Activated naive CD8-positive, alpha-beta T cell treated with anti-CD3 and anti-CD28 coated beads for 36 hours (primary cell): Measurements from ENCODE around the gene SAP25. TPM values are rescaled to one million over a fixed set of nuclear protein-coding genes. Genes with fewer than 3 reads are reported as not detected.
"Not testable (repeated sequence)": the region's sequence is repeated elsewhere in the genome, so short reads cannot be mapped to it uniquely, and the experiment has no call there.

ENCODE experiments used
- DNase-seq: peaks from one replicate; pipeline ENCODE4 v3.0.0; 2021
- H3K27ac Mint-ChIP-seq: one replicate; pipeline ENCODE4 v1.8.0; 2022; ENCODE audit warnings: mild to moderate bottlenecking, moderate library complexity, mixed read lengths
- H3K27me3 Mint-ChIP-seq: one replicate; pipeline ENCODE4 v1.8.0; 2022; ENCODE audit warnings: mild to moderate bottlenecking, mixed read lengths
- H3K36me3 Mint-ChIP-seq: one replicate; pipeline ENCODE4 v1.8.0; 2021; ENCODE audit warnings: mild to moderate bottlenecking, mixed read lengths
- H3K4me1 Mint-ChIP-seq: one replicate; pipeline ENCODE4 v1.8.0; 2021; ENCODE audit warnings: mixed read lengths
- H3K4me3 Mint-ChIP-seq: one replicate; pipeline ENCODE4 v1.8.0; 2022; ENCODE audit warnings: mild to moderate bottlenecking, moderate library complexity, mixed read lengths
- H3K9me3 Mint-ChIP-seq: one replicate; pipeline ENCODE4 v1.8.0; 2022; ENCODE audit warnings: mixed read lengths
- total RNA-seq, 2 experiments: library from RNA; stranded (reverse); gene quantifications; one replicate each; pipeline ENCODE4 v1.2.3, GENCODE V29; 2021

SAP25 gene
- total RNA-seq, 2 experiments from 2014 or later, result 4.4 to 6.0 TPM

DNA sequence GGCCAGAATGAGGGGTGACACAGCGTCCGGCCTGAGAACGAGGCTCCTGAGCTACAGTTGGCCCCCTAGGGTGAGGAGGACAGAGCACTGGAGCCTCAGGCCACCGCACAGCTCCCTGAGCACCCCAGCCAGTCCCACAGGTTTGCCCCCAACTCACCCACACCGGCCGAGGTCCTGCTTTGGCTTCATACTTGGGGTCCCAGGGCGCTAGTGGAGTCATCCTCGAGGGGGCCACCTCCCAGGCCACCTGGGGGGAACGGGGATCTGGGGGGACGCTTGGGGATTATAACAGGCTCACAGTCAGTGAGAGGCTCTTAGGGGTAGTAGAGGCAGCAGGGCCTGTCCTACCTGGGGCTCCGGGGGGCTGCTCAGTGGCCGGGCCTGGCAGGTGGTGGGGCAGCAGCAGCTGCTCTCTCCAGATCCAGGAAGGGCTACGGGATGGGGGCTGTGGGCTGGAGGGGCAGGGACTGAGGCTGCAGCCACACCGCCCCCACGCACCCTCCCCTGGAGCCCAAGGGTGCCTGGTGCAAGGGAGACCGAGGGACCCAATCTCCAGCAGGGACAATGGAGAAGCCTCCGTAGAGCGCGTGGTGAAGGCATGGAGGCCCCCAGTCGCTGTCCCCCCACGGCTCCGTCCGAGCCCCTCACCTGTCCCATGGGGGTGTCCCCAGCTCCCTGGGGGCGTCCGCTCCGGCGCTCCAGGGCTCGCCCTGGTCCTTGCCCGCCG lies 588 bp downstream of the SAP25 start:
- H3K36me3 Mint-ChIP-seq, result peaks cover 5% of the 10 kb centered on the region
- no peak for DNase-seq
- H3K27ac Mint-ChIP-seq, result no peak overlapping the region
- no peaks in the 10 kb centered on the region for H3K27me3 Mint-ChIP-seq
- H3K9me3 Mint-ChIP-seq, result no peaks in the 10 kb centered on the region
- H3K4me1 Mint-ChIP-seq, result peaks cover 23% of the 10 kb centered on the region
- H3K4me3 Mint-ChIP-seq, result no peak overlapping the region

DNA sequence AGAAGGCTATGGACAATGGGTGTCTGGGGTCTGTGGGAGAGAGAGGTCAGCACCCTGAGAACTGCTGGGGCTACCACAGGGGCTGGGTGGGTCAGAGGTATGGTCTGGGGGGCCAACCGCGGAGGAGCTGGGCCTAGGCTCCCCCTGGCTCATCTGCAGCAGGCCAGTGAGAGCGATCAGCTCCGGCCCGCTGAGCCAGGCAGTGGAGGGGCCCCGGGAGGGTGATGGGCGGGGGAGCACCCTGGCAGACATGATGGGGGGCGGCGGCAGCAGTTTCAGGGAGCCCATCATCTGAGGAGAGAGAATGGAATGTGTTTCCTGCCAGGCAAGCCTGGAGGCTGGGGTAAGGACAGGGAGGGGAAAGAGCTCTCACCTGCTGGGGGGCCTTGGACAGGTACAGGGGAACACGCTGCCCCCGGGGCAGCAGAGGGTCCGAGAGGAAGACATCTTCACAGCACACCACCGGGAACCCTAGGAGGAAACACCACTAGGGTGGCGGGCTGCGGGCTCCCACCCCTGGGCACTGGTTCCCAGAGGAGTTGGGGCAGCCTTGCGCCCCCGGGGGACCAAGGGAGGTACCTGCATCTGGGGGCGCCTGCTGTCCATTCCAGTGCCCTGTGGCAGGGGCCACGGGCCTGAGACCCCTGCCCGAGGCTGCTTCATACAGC lies 1.3 kb downstream of the SAP25 start:
- Mint-ChIP-seq H3K27ac (peak overlapping the region; percentile 38), H3K4me1 (peaks cover 30% of the 10 kb centered on the region)

DNA sequence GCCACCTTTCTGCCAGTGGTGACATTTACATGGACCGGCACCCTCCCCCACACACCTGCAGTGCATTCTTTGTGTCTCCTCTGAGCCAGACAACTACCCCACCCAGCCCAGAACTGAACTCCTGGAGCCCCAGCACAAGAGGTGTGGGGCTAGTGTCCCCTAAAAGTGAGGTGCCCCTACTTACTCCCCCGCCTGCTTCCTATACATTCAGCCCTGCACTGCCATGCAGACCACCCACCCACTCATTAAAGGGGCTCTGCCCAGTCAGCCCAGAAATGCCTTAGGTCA lies 1.9 kb downstream of the SAP25 start:
- Mint-ChIP-seq H3K4me1 (peaks cover 33% of the 10 kb centered on the region), H3K27me3 (no peaks in the 10 kb centered on the region), H3K36me3 (peaks cover 5% of the 10 kb centered on the region), H3K9me3 (no peaks in the 10 kb centered on the region), H3K27ac (peak overlapping the region; percentile 38), H3K4me3 (no peak overlapping the region)
- DNase-seq, result no peak

More for the DNA sequence above, 1.3 kb downstream of the SAP25 start:
- DNase-seq, result no peak
- Mint-ChIP-seq H3K36me3 (peaks cover 5% of the 10 kb centered on the region), H3K4me3 (no peak overlapping the region), H3K9me3 (no peaks in the 10 kb centered on the region), H3K27me3 (no peaks in the 10 kb centered on the region)

GRCh38 chr7:100570954-100571828 lies 2.5 kb downstream of the SAP25 start:
- peaks cover 2% of the 10 kb centered on the region for H3K36me3 Mint-ChIP-seq
- H3K4me3 Mint-ChIP-seq, result no peak overlapping the region
- no peak for DNase-seq
- no peaks in the 10 kb centered on the region for H3K9me3 Mint-ChIP-seq
- H3K4me1 Mint-ChIP-seq, result peaks cover 33% of the 10 kb centered on the region
- no peaks in the 10 kb centered on the region for H3K27me3 Mint-ChIP-seq
- no peak overlapping the region for H3K27ac Mint-ChIP-seq

DNA sequence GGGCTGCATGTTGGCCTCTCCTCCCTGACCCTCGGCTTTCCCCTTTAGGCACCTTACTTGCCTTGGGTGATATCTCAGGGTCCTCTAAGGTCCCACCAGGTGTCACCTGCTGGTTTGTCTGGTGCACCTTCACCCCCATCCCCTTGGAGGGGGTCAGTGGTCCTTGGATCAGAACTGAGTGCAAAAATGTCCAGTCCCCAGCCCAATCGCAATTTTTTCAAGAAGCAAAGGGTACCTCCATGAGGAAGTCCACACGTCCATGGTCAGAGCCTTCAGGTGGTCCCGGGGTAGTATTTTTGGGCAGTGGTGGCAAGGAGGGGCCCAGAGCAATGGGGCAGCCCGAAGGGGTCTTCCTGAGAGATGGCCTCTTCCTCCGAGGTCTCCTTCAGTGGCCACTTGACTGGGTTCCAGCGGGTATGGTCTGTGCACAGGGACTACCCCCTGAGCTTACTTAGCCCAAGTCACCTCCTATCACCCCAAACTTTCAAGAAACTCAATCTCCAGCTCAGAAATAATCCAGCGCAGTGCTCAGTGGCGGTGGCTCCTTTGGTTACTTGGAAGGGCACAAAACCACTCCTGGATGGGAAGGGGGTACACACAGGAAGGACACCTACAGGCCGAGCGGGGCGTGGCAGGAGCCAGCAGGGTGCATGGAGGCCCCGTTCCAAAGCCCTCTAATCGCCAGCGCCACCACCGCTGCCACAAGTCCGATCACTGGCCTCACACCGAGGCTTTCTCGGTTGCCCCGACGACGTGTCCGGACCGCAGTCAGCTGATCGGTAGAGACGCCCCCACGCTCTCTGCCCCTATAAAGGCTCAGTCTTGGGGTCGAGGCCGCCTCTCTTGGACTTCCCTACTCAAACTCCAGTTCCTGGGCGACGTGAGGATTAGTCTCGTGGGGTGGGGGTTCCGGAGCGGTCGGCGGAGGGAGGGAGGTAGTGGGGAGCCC lies 4.5 kb downstream of the SAP25 start:
- H3K27me3 Mint-ChIP-seq, result no peaks in the 10 kb centered on the region
- peak overlapping the region; percentile 40 for H3K4me3 Mint-ChIP-seq
- no peaks in the 10 kb centered on the region for H3K9me3 Mint-ChIP-seq
- peak overlapping the region; percentile 56 for H3K27ac Mint-ChIP-seq
- H3K4me1 Mint-ChIP-seq, result peaks cover 31% of the 10 kb centered on the region
- DNase-seq, result peak; percentile 61
- H3K36me3 Mint-ChIP-seq, result peaks cover 6% of the 10 kb centered on the region

DNA sequence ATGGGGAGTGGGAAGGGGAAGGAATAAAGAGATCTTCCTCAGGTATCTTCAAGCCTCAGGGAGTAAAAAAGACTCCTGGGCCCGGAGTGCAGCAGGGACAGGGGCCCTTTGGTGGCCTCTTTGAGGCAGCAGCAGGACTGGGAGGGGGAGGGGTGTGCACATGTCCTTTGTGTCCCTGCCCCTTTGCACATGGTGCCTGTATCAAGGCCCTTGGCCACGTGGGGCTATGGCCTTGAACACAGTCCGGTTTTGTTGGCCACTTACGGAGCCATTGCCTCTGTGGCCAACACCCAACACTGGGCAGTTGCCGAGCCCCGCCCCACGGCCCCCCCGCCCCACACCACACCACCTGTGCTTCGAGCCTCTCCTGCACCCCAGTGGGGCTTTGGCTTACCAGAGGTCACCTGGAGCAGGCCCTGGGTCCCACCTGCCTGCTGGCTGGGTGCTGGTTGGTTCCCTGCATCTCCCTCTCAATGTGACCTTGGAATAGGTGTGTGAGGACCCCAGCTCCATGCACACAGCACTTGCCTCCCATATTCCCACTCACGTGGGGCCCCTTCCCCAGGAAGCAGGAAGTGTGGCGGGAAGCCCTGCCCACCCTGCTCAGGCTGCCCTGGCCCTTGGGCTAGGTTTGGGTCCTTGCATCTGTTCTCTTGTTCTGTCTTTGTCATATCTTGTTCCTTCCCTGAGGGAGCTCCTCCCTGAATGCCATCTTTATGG lies 5.4 kb downstream of the SAP25 start:
- Mint-ChIP-seq H3K27ac (peak overlapping the region; percentile 56), H3K4me3 (no peak overlapping the region), H3K9me3 (no peaks in the 10 kb centered on the region)

GRCh38 chr7:100567751-100568175 lies 5.9 kb downstream of the SAP25 start:
- H3K4me1 Mint-ChIP-seq, result peaks cover 34% of the 10 kb centered on the region
- no peak for DNase-seq
- no peaks in the 10 kb centered on the region for H3K9me3 Mint-ChIP-seq
- no peak overlapping the region for H3K4me3 Mint-ChIP-seq
- H3K27ac Mint-ChIP-seq, result no peak overlapping the region
- H3K36me3 Mint-ChIP-seq, result peaks cover 16% of the 10 kb centered on the region
- no peaks in the 10 kb centered on the region for H3K27me3 Mint-ChIP-seq

More for the DNA sequence above, 5.4 kb downstream of the SAP25 start:
- no peaks in the 10 kb centered on the region for H3K27me3 Mint-ChIP-seq
- no peak for DNase-seq
- H3K4me1 Mint-ChIP-seq, result peaks cover 34% of the 10 kb centered on the region
- H3K36me3 Mint-ChIP-seq, result peaks cover 10% of the 10 kb centered on the region

DNA sequence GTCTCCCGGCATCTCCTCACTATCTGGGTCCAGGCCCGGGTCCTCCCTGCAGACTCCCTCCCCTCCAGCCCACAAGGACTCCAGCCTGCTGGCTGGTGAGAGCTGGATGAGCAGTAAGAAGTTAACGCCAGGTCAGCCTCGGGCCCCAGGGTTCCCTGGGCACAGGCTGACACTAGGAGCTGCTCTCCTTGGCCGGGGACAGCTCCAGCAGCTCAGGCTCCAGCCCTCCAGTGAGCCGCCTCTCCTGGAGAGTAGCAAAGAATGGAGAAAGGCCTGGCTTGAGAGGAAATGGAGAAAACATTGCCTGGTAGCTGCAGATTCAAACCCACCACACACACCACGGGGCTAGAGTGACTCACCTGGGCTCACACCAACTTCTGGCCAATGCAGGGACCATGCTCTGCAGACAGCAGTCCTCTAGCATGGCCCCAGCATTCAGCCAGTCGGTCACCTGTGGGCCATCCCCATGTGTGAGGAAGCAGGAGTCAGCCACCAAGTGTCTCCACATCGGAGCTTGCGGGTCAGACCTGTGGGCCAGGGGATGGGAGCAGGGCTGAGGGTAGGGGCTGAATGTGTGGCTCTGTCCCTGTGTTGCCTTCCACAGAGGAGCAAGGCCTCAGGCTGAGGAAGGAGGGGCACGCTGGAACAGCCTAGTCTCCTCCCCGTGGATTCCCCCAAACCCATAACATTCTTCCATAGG lies 6.5 kb downstream of the SAP25 start:
- peaks cover 34% of the 10 kb centered on the region for H3K4me1 Mint-ChIP-seq
- H3K4me3 Mint-ChIP-seq, result no peak overlapping the region
- H3K9me3 Mint-ChIP-seq, result no peaks in the 10 kb centered on the region
- H3K27ac Mint-ChIP-seq, result peak overlapping the region; percentile 26
- H3K36me3 Mint-ChIP-seq, result peaks cover 17% of the 10 kb centered on the region
- no peaks in the 10 kb centered on the region for H3K27me3 Mint-ChIP-seq
- no peak for DNase-seq

- H3K4me3 Mint-ChIP-seq, result no peak overlapping the region
- DNase-seq, result no peak
- peaks cover 17% of the 10 kb centered on the region for H3K36me3 Mint-ChIP-seq
- H3K9me3 Mint-ChIP-seq, result no peaks in the 10 kb centered on the region
- peaks cover 25% of the 10 kb centered on the region for H3K4me1 Mint-ChIP-seq
- H3K27me3 Mint-ChIP-seq, result no peaks in the 10 kb centered on the region
- H3K27ac Mint-ChIP-seq, result no peak overlapping the region
Measured at GRCh38 chr7:100566018-100566531, 7.6 kb downstream of the SAP25 start.

DNA sequence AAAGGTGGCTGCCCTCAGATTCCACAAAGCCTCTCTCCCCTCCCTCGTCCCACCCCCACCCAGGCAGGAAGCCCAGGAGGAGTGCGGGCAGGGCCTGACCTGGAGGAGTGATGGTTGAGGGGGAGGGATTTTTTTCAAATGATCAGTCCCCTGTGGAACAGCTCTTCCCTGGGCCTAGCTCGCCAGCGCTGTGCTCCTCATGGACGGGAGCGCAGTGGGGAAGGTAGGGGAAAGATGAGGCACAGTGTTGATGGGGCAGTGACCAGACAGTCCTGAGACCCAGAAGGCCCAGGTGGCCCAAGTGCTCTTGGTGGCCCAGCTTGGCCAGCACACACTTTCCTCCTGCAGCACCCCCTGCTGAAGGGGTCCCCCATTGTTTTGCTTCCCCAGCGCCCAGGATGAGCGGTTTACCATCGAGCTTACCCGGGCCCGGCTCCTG lies 8.5 kb downstream of the SAP25 start:
- Mint-ChIP-seq H3K4me3 (no peak overlapping the region), H3K36me3 (peaks cover 17% of the 10 kb centered on the region), H3K4me1 (peaks cover 24% of the 10 kb centered on the region), H3K27ac (no peak overlapping the region), H3K9me3 (no peaks in the 10 kb centered on the region), H3K27me3 (no peaks in the 10 kb centered on the region)
- DNase-seq, result no peak

GRCh38 chr7:100564405-100564804 lies 9.3 kb downstream of the SAP25 start:
- peaks cover 17% of the 10 kb centered on the region for H3K36me3 Mint-ChIP-seq
- H3K9me3 Mint-ChIP-seq, H3K4me3 Mint-ChIP-seq: not testable (repeated sequence)

GRCh38 chr7:100563809-100564400 lies 9.8 kb downstream of the SAP25 start:
- peaks cover 17% of the 10 kb centered on the region for H3K36me3 Mint-ChIP-seq
- peaks cover 24% of the 10 kb centered on the region for H3K4me1 Mint-ChIP-seq
- peak; percentile 75 for DNase-seq
- H3K27me3 Mint-ChIP-seq, result no peaks in the 10 kb centered on the region
- no peaks in the 10 kb centered on the region for H3K9me3 Mint-ChIP-seq
- H3K27ac Mint-ChIP-seq, result peak overlapping the region; percentile 29
- no peak overlapping the region for H3K4me3 Mint-ChIP-seq

More at GRCh38 chr7:100564405-100564804, 9.3 kb downstream of the SAP25 start:
- not testable (repeated sequence) for H3K27me3 Mint-ChIP-seq, DNase-seq, H3K27ac Mint-ChIP-seq
- H3K4me1 Mint-ChIP-seq, result peaks cover 24% of the 10 kb centered on the region

- DNase-seq, result no peak
- Mint-ChIP-seq H3K27me3 (no peaks in the 10 kb centered on the region), H3K36me3 (peaks cover 17% of the 10 kb centered on the region), H3K27ac (no peak overlapping the region), H3K9me3 (no peaks in the 10 kb centered on the region), H3K4me3 (no peak overlapping the region), H3K4me1 (peaks cover 19% of the 10 kb centered on the region)
Measured at GRCh38 chr7:100563100-100563564, 10.6 kb downstream of the SAP25 start.
